ENCODE results near the gene PAIP1.

The PAIP1 gene

DNA sequence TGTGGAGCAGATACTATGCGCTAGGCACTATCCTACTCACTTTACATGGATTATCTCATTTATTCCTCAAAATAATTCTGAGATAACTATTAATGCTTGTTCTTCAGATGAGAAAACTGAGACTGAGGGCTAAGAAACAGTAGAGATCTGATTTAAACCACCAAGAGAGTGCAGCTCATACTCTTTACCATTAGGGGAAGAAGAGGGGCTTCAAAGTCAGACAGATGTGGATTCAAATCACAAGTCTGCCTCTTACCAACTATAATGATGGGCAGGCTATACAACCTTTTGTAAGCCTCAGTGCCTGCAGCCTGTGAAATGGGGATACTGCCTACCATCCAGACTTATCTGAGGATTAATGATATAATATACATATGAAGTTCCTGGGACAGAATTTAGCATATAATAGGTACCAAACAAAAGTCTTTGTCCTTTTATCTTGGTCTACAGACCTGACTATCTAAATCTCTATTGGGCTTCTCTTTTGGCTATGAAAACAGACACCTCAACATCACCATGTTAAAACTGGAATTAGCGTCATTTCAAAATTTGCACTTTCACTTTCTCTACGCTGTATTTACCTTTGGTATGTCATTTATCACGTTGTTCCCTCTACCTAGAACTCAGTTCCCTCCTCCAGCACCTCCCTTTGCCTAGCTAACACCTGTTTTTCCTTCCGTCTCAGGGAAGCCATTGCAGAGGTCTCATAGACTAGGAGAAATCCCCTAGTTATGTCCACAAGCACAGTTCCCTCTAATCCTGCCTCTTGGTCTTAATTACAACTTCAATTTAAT is 59.4 kb downstream of the PAIP1 start:
- H3K4me3 ChIP-seq (ENCODE audit: low read depth in 1 of 5, low read length in 5 of 5): no peak overlapping the region
- H3K36me3 ChIP-seq (ENCODE audit: control insufficient read depth in 5 of 5, insufficient read depth in 5 of 5, low read length in 5 of 5): no peaks in the 10 kb centered on the region
- H3K27me3 ChIP-seq (ENCODE audit: control insufficient read depth in 5 of 5, insufficient read depth in 4 of 5, low read length in 5 of 5): no peaks in the 10 kb centered on the region
- H3K9ac ChIP-seq (ENCODE audit: low read length in 5 of 5): no peak overlapping the region
- no peaks in the 10 kb centered on the region for H3K9me3 ChIP-seq (ENCODE audit: control insufficient read depth in 5 of 5, low read length in 5 of 5)
- no peaks in the 10 kb centered on the region for H3K4me1 ChIP-seq (ENCODE audit: control insufficient read depth in 5 of 5, insufficient read depth in 5 of 5, low read length in 5 of 5)
- H3K27ac ChIP-seq (ENCODE audit: low read depth, low read length): no peak overlapping the region

GRCh38 chr5:43491326-43491725 is 65.6 kb downstream of the PAIP1 start:
- Histone ChIP-seq H3K4me3 (ENCODE audit: low read depth in 1 of 5, low read length in 5 of 5) (no peak overlapping the region), H3K4me1 (ENCODE audit: control insufficient read depth in 5 of 5, insufficient read depth in 5 of 5, low read length in 5 of 5) (no peaks in the 10 kb centered on the region), H3K9ac (ENCODE audit: low read length in 5 of 5) (no peak overlapping the region), H3K27ac (ENCODE audit: low read depth, low read length) (no peak overlapping the region), H3K9me3 (ENCODE audit: control insufficient read depth in 5 of 5, low read length in 5 of 5) (no peaks in the 10 kb centered on the region), H3K27me3 (ENCODE audit: control insufficient read depth in 5 of 5, insufficient read depth in 4 of 5, low read length in 5 of 5) (no peaks in the 10 kb centered on the region), H3K36me3 (ENCODE audit: control insufficient read depth in 5 of 5, insufficient read depth in 5 of 5, low read length in 5 of 5) (peaks cover 0 to 12% (median 0%) of the 10 kb centered on the region in 5 donors)

DNA sequence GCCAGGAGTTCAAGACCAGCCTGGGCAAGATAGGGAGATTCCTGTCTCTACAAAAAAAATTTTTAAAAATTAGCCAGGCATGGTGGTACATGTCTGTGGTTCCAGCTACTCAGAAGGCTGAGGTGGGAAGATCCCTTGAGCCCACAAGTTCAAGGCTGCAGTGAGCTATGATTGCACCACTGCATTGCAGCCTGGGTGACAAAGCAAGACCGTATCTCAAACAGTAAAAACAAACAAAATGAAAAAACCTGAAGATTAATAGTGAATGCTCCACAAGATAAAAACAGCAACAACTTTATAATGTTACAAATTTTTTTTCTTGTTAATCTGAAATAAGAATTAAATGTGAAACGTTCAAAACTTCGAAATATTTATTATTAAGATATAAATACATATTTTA is 70.5 kb downstream of the PAIP1 start:
- H3K27ac ChIP-seq (ENCODE audit: low read depth, low read length): no peak overlapping the region
- H3K4me3 ChIP-seq (ENCODE audit: low read depth in 1 of 5, low read length in 5 of 5): no peak overlapping the region
- H3K4me1 ChIP-seq (ENCODE audit: control insufficient read depth in 5 of 5, insufficient read depth in 5 of 5, low read length in 5 of 5): peaks cover 6 to 22% (median 17%) of the 10 kb centered on the region in 5 donors
- H3K27me3 ChIP-seq (ENCODE audit: control insufficient read depth in 5 of 5, insufficient read depth in 4 of 5, low read length in 5 of 5): no peaks in the 10 kb centered on the region
- H3K36me3 ChIP-seq (ENCODE audit: control insufficient read depth in 5 of 5, insufficient read depth in 5 of 5, low read length in 5 of 5): peaks cover 0 to 12% (median 0%) of the 10 kb centered on the region in 5 donors
- no peak overlapping the region for H3K9ac ChIP-seq (ENCODE audit: low read length in 5 of 5)
- H3K9me3 ChIP-seq (ENCODE audit: control insufficient read depth in 5 of 5, low read length in 5 of 5): no peaks in the 10 kb centered on the region

DNA sequence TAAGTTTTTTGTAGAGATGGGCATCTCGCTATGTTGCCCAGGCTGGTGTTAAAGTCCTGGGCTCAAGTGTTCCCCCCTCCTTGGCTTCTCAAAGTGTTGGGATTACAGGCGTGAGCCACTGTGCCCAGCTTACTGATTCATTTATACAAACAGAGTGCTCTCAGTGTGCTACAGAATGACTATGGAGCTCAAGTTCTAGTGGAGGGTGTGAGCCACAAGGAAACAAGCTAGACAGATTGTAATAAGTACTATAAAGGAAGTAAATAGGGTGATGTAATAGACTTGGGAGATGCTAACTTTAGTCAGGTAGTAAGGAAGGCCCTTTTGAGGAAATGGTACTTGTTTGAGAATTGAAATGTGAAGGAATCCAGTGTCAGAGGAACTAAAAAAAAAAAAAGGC is 71.5 kb downstream of the PAIP1 start:
- Histone ChIP-seq H3K4me1 (ENCODE audit: control insufficient read depth in 5 of 5, insufficient read depth in 5 of 5, low read length in 5 of 5) (peaks cover 6 to 22% (median 17%) of the 10 kb centered on the region in 5 donors), H3K36me3 (ENCODE audit: control insufficient read depth in 5 of 5, insufficient read depth in 5 of 5, low read length in 5 of 5) (peaks cover 0 to 12% (median 0%) of the 10 kb centered on the region in 5 donors), H3K9ac (ENCODE audit: low read length in 5 of 5) (no peak overlapping the region), H3K4me3 (ENCODE audit: low read depth in 1 of 5, low read length in 5 of 5) (no peak overlapping the region), H3K27me3 (ENCODE audit: control insufficient read depth in 5 of 5, insufficient read depth in 4 of 5, low read length in 5 of 5) (no peaks in the 10 kb centered on the region), H3K27ac (ENCODE audit: low read depth, low read length) (no peak overlapping the region), H3K9me3 (ENCODE audit: control insufficient read depth in 5 of 5, low read length in 5 of 5) (no peaks in the 10 kb centered on the region)

DNA sequence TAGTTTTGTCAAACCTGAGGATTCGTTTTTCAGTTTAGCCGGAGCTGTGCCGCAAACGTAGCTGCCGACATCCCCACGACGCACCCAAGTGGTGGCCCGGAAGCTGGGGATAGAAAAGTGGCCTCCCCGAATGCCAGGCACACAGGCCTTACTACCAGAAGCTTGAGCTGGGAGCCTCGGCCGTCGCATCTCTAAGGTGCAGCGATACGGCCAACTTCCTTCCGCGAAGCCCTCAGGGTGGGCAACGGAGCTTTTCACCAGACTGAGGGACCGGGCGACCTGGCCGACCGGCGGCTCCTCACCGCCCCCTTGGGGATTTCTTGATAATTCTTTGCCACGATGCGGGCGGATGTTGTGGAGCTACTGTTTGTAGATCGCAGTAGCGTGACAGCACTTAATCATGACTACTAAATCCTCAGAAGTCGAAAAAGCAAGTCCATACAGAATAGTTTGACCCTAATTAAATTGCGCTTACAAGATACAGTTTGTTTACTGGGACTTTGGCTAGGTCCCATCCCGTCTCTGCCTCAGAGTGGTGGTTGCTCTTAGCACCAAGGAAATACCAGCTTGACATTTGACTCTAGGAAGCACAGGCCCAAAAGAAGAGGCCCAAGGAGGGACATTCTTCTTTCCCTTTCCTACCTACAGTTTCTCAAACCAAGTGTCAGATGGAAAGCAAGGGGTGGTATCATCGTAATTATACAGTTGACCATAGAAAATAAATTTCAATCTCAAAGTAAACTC is 72.6 kb downstream of the PAIP1 start:
- Histone ChIP-seq H3K4me3 (ENCODE audit: low read depth in 1 of 5, low read length in 5 of 5) (peak overlapping the region; percentile 85 to 95 (median 92)), H3K27ac (ENCODE audit: low read depth, low read length) (peak overlapping the region; percentile 96), H3K27me3 (ENCODE audit: control insufficient read depth in 5 of 5, insufficient read depth in 4 of 5, low read length in 5 of 5) (no peaks in the 10 kb centered on the region), H3K9ac (ENCODE audit: low read length in 5 of 5) (peak overlapping the region; percentile 82 to 99 (median 96)), H3K36me3 (ENCODE audit: control insufficient read depth in 5 of 5, insufficient read depth in 5 of 5, low read length in 5 of 5) (peaks cover 0 to 10% (median 0%) of the 10 kb centered on the region in 5 donors), H3K9me3 (ENCODE audit: control insufficient read depth in 5 of 5, low read length in 5 of 5) (no peaks in the 10 kb centered on the region), H3K4me1 (ENCODE audit: control insufficient read depth in 5 of 5, insufficient read depth in 5 of 5, low read length in 5 of 5) (peaks cover 6 to 22% (median 17%) of the 10 kb centered on the region in 5 donors)

GRCh38 chr5:43483298-43484105 is 73.4 kb downstream of the PAIP1 start, which contains the start of gene TMEM267:
Gene TMEM267, minus strand, starts transcription at chr5:43483865. Its CDS starts 29,896 bp downstream, at chr5:43453969.
- Histone ChIP-seq H3K36me3 (ENCODE audit: control insufficient read depth in 5 of 5, insufficient read depth in 5 of 5, low read length in 5 of 5) (peaks cover 0 to 4% (median 0%) of the 10 kb centered on the region in 5 donors), H3K27me3 (ENCODE audit: control insufficient read depth in 5 of 5, insufficient read depth in 4 of 5, low read length in 5 of 5) (no peaks in the 10 kb centered on the region), H3K27ac (ENCODE audit: low read depth, low read length) (peak within 1 kb of the TSS; percentile 96), H3K4me1 (ENCODE audit: control insufficient read depth in 5 of 5, insufficient read depth in 5 of 5, low read length in 5 of 5) (peaks cover 6 to 22% (median 17%) of the 10 kb centered on the region in 5 donors), H3K9me3 (ENCODE audit: control insufficient read depth in 5 of 5, low read length in 5 of 5) (no peaks in the 10 kb centered on the region), H3K9ac (ENCODE audit: low read length in 5 of 5) (peak within 1 kb of the TSS; percentile 82 to 99 (median 96)), H3K4me3 (ENCODE audit: low read depth in 1 of 5, low read length in 5 of 5) (peak within 1 kb of the TSS; percentile 85 to 95 (median 92))

GRCh38 chr5:43482490-43483297 is 74.2 kb downstream of the PAIP1 start:
- Histone ChIP-seq H3K9me3 (ENCODE audit: control insufficient read depth in 5 of 5, low read length in 5 of 5) (no peaks in the 10 kb centered on the region), H3K36me3 (ENCODE audit: control insufficient read depth in 5 of 5, insufficient read depth in 5 of 5, low read length in 5 of 5) (no peaks in the 10 kb centered on the region), H3K27me3 (ENCODE audit: control insufficient read depth in 5 of 5, insufficient read depth in 4 of 5, low read length in 5 of 5) (no peaks in the 10 kb centered on the region), H3K27ac (ENCODE audit: low read depth, low read length) (peak overlapping the region; percentile 96), H3K9ac (ENCODE audit: low read length in 5 of 5) (peak overlapping the region; percentile 77 to 99 (median 96)), H3K4me1 (ENCODE audit: control insufficient read depth in 5 of 5, insufficient read depth in 5 of 5, low read length in 5 of 5) (peaks cover 6 to 22% (median 17%) of the 10 kb centered on the region in 5 donors), H3K4me3 (ENCODE audit: low read depth in 1 of 5, low read length in 5 of 5) (peak overlapping the region; percentile 72 to 95 (median 92))

Data from subcutaneous abdominal adipose tissue (tissue), 5 donors.